H9 (cell line): ENCODE data around the gene DNLZ. TPM values are rescaled to one million over a fixed set of nuclear protein-coding genes. Genes with fewer than 3 reads are reported as not detected.

ENCODE experiments used
- DNase-seq: peaks from one replicate; pipeline ENCODE4 v3.0.0-alpha.2; 2017
- H2AFZ ChIP-seq: one replicate; pipeline ENCODE4 v1.6.1; 2013; ENCODE audit warnings: mild to moderate bottlenecking, low read length, control low read depth, moderate library complexity
- H2AK5ac ChIP-seq: 2 replicates; pipeline ENCODE4 v1.6.1; 2013; ENCODE audit warnings: low read length, control low read depth, mixed read lengths; ENCODE audit not compliant: insufficient read length
- H2BK120ac ChIP-seq: one replicate; pipeline ENCODE4 v1.6.1; 2013; ENCODE audit warnings: low read depth, mild to moderate bottlenecking, low read length, control low read depth, inconsistent platforms; ENCODE audit not compliant: poor library complexity, severe bottlenecking
- H2BK12ac ChIP-seq: 2 replicates; pipeline ENCODE4 v1.6.1; 2013; ENCODE audit warnings: low read length, control low read depth, mixed read lengths, low read depth; ENCODE audit not compliant: insufficient read length
- H2BK15ac ChIP-seq: 2 replicates; pipeline ENCODE4 v1.6.1; 2013; ENCODE audit warnings: low read depth, low read length, control low read depth
- H2BK20ac ChIP-seq: one replicate; pipeline ENCODE4 v1.6.1; 2013; ENCODE audit warnings: low read depth, mild to moderate bottlenecking, low read length, control low read depth, inconsistent platforms; ENCODE audit not compliant: poor library complexity, severe bottlenecking
- H2BK5ac ChIP-seq: 2 replicates; pipeline ENCODE4 v1.6.1; 2013; ENCODE audit warnings: low read length, control low read depth, mixed read lengths; ENCODE audit not compliant: insufficient read length
- H3K14ac ChIP-seq: 2 replicates; pipeline ENCODE4 v1.6.1; 2013; ENCODE audit warnings: low read length, control low read depth; ENCODE audit not compliant: insufficient read depth
- H3K18ac ChIP-seq: 2 replicates; pipeline ENCODE4 v1.6.1; 2013; ENCODE audit warnings: low read depth, mild to moderate bottlenecking, mixed read lengths, low read length, control low read depth; ENCODE audit not compliant: insufficient read length
- H3K23ac ChIP-seq: 2 replicates; pipeline ENCODE4 v1.6.1; 2013; ENCODE audit warnings: low read length, control low read depth, mixed read lengths, low read depth; ENCODE audit not compliant: insufficient read length
- H3K23me2 ChIP-seq: 2 replicates; pipeline ENCODE4 v1.6.1; 2013; ENCODE audit warnings: low read depth, mild to moderate bottlenecking, mixed read lengths, low read length, control low read depth; ENCODE audit not compliant: insufficient read length, poor library complexity, severe bottlenecking
- H3K27ac ChIP-seq: 2 replicates; pipeline ENCODE4 v1.5.1; 2013; ENCODE audit warnings: low read length, control low read depth, mixed read lengths, low read depth; ENCODE audit not compliant: insufficient read length
- H3K27me3 ChIP-seq: 2 replicates; pipeline ENCODE4 v1.6.1; 2013; ENCODE audit warnings: low read length, control low read depth, inconsistent platforms; ENCODE audit not compliant: insufficient read depth
- H3K4ac ChIP-seq: 2 replicates; pipeline ENCODE4 v1.6.1; 2013; ENCODE audit warnings: low read depth, mild to moderate bottlenecking, control low read depth, inconsistent platforms, low read length, moderate library complexity
- H3K4me1 ChIP-seq: 2 replicates; pipeline ENCODE4 v1.6.1; 2013; ENCODE audit warnings: low read length, control low read depth, inconsistent platforms; ENCODE audit not compliant: insufficient read depth
- H3K4me2 ChIP-seq: 2 replicates; pipeline ENCODE4 v1.6.1; 2013; ENCODE audit warnings: low read length, control low read depth, mixed read lengths; ENCODE audit not compliant: insufficient read length, insufficient read depth
- H3K56ac ChIP-seq: 2 replicates; pipeline ENCODE4 v1.6.1; 2013; ENCODE audit warnings: low read depth, mild to moderate bottlenecking, mixed read lengths, low read length, control low read depth; ENCODE audit not compliant: insufficient read length
- H3K79me1 ChIP-seq: 2 replicates; pipeline ENCODE4 v1.6.1; 2013; ENCODE audit warnings: low read depth, mild to moderate bottlenecking, moderate library complexity, low read length, control low read depth, inconsistent platforms; ENCODE audit not compliant: insufficient read depth, poor library complexity, severe bottlenecking
- H3K79me2 ChIP-seq: 2 replicates; pipeline ENCODE4 v1.6.1; 2013; ENCODE audit warnings: low read length, control low read depth, inconsistent platforms; ENCODE audit not compliant: insufficient read depth
- H3K9ac ChIP-seq: 2 replicates; pipeline ENCODE4 v1.6.1; 2013; ENCODE audit warnings: low read length, control low read depth, mixed read lengths; ENCODE audit not compliant: insufficient read length; ENCODE audit errors: extremely low read depth
- H3K9me3 ChIP-seq: one replicate; pipeline ENCODE4 v1.6.1; 2013; ENCODE audit warnings: low read depth, low read length, inconsistent platforms; ENCODE audit not compliant: control insufficient read depth
- H3T11ph ChIP-seq: one replicate; pipeline ENCODE4 v1.6.1; 2013; ENCODE audit warnings: mild to moderate bottlenecking, low read length, control low read depth, inconsistent platforms
- H4K20me1 ChIP-seq: one replicate; pipeline ENCODE4 v1.6.1; 2013; ENCODE audit not compliant: control insufficient read depth, insufficient read length, insufficient read depth
- H4K5ac ChIP-seq: 2 replicates; pipeline ENCODE4 v1.6.1; 2013; ENCODE audit warnings: low read depth, mild to moderate bottlenecking, mixed read lengths, low read length, control low read depth; ENCODE audit not compliant: insufficient read length
- H4K8ac ChIP-seq: replicated peaks from 2 replicates; pipeline ENCODE4 v1.6.1; 2013; ENCODE audit warnings: low read length, control low read depth, mixed read lengths, low read depth; ENCODE audit not compliant: insufficient read length
- H4K91ac ChIP-seq: 2 replicates; pipeline ENCODE4 v1.6.1; 2013; ENCODE audit warnings: low read depth, mild to moderate bottlenecking, moderate library complexity, mixed read lengths, low read length, control low read depth; ENCODE audit not compliant: insufficient read length
- H3K27ac Mint-ChIP-seq, 3 experiments: 2 replicates in 2 of 3; 3 replicates in 1 of 3; pipeline ENCODE4 v1.8.0; 2020 to 2021; ENCODE audit warnings: mixed read lengths in 3 of 3, mild to moderate bottlenecking in 1 of 3, moderate library complexity in 1 of 3
- H3K27me3 Mint-ChIP-seq: 2 replicates; pipeline ENCODE4 v1.8.0; 2021; ENCODE audit warnings: low read depth, mild to moderate bottlenecking, moderate library complexity, mixed read lengths
- H3K36me3 Mint-ChIP-seq, 3 experiments: 2 replicates in 2 of 3; 3 replicates in 1 of 3; pipeline ENCODE4 v1.8.0; 2020 to 2021; ENCODE audit warnings: low read depth in 3 of 3, mixed read lengths in 3 of 3; ENCODE audit not compliant: insufficient read depth in 1 of 3
- H3K4me1 Mint-ChIP-seq, 2 experiments: 2 replicates each; pipeline ENCODE4 v1.8.0; 2020; ENCODE audit warnings: mixed read lengths in 2 of 2
- H3K4me3 Mint-ChIP-seq, 2 experiments: 2 replicates in 1 of 2; 3 replicates in 1 of 2; pipeline ENCODE4 v1.8.0; 2020 to 2021; ENCODE audit warnings: mild to moderate bottlenecking in 2 of 2, mixed read lengths in 2 of 2, moderate library complexity in 1 of 2
- H3K9me3 Mint-ChIP-seq, 2 experiments: 2 replicates in 1 of 2; 3 replicates in 1 of 2; pipeline ENCODE4 v1.8.0; 2020; ENCODE audit warnings: mild to moderate bottlenecking in 2 of 2, mixed read lengths in 2 of 2, moderate library complexity in 1 of 2
- CTCF ChIP-seq: fragments of 200-600 bp; sonication (generic); conservative IDR thresholded peaks from 3 replicates; pipeline ENCODE4 v1.8.0; 2021; ENCODE audit warnings: antibody characterized with exemption, mild to moderate bottlenecking
- WGBS: extraction: QIAGEN DNeasy Blood & Tissue Kit; methylation state at CpG from one replicate; pipeline ENCODE4 v1.1.7; 2013; ENCODE audit warnings: missing lambda C conversion rate, low lambda C conversion rate, mixed read lengths; ENCODE audit not compliant: insufficient read length; ENCODE audit errors: extremely low coverage; 5-methylcytosine and 5-hydroxymethylcytosine counted together
- total RNA-seq: library from RNA; stranded (reverse); gene quantifications from 2 replicates; pipeline ENCODE4 v1.2.1, GENCODE V29; 2021

The DNLZ gene
- total RNA-seq, 1 experiment from 2014 or later = 24.8 TPM

- Mint-ChIP-seq H3K4me1 (peaks cover 3 to 5% of the 10 kb centered on the region in 2 experiments; a peak in 1 of 4 replicates), H3K4me3 (peak overlapping the region; percentile 64 to 82; a peak in 4 of 5 replicates), H3K27ac (no peak overlapping the region), H3K36me3 (peaks cover 0 to 10% (median 0%) of the 10 kb centered on the region in 3 experiments; a peak in 3 of 7 replicates), H3K27me3 (peaks cover 1% of the 10 kb centered on the region; the same call in 1 of the 2 replicates), H3K9me3 (no peaks in the 10 kb centered on the region)
- Histone ChIP-seq H3K18ac (no peak overlapping the region), H3K9me3 (no peaks in the 10 kb centered on the region), H3K79me2 (no peaks in the 10 kb centered on the region), H3K56ac (no peak overlapping the region), H4K5ac (no peak overlapping the region), H3K9ac (no peak overlapping the region), H4K91ac (no peak overlapping the region), H2BK120ac (no peak overlapping the region), H2BK5ac (no peak overlapping the region), H3K14ac (no peak overlapping the region), H2BK15ac (no peak overlapping the region), H3K4ac (no peak overlapping the region), H2BK20ac (no peak overlapping the region), H2AK5ac (no peak overlapping the region), H2BK12ac (no peak overlapping the region), H3K4me2 (no peak overlapping the region), H3K4me1 (no peaks in the 10 kb centered on the region), H3K27ac (no peak overlapping the region), H3T11ph (no peak overlapping the region), H3K27me3 (no peaks in the 10 kb centered on the region), H3K23ac (no peak overlapping the region), H3K79me1 (no peaks in the 10 kb centered on the region), H4K20me1 (no peaks in the 10 kb centered on the region), H3K23me2 (no peaks in the 10 kb centered on the region), H2AFZ (no peak overlapping the region), H4K8ac (no peak overlapping the region)
- peak; percentile 4; the same call in 1 of the 3 replicates for TF ChIP-seq CTCF
- WGBS = no CpG with 5 or more reads among the region's 54 CpGs
- no peak for DNase-seq
These were observed 605 bp upstream of the DNLZ start for GRCh38 chr9:136363949-136364748.
